ENCODE measurements around the gene VIPR1. TPM values are rescaled to one million over a fixed set of nuclear protein-coding genes. Genes with fewer than 3 reads are reported as not detected.

VIPR1 gene
- total and polyA plus RNA-seq, 2 experiments from 2014 or later: not detected

DNA sequence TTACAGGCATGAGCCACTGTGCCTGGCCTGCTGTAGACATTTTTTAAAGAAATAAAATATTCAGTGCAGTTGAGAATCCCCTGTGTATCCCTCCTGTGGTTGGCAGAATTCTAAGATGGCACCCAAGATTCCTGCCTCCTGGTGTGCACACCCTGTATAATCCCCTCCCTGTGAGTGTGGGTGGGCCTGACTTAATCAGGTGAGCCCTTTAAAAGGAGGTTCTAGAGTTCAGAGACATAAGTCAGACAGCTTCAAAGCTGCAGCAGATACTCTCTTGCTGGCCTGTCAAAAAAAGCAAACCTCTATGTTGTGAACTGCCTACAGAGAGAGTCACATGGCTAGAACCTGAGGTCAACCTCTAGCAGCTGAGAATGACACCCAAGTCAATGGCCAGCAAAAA, 7.0 kb upstream of the VIPR1 start:
- Histone ChIP-seq H2AFZ (no peak overlapping the region), H3K36me3 (ENCODE audit: low read depth) (no peaks in the 10 kb centered on the region), H3K9me3 (ENCODE audit: low read depth) (no peaks in the 10 kb centered on the region), H3K9me2 (ENCODE audit: insufficient read depth) (no peaks in the 10 kb centered on the region), H3K4me2 (ENCODE audit: unreplicated experiment) (no peak overlapping the region), H3K27ac (no peak overlapping the region), H3K9ac (no peak overlapping the region), H3K4me1 (ENCODE audit: insufficient read depth) (no peaks in the 10 kb centered on the region), H4K20me1 (ENCODE audit: insufficient read depth) (no peaks in the 10 kb centered on the region), H3K79me2 (ENCODE audit: insufficient read depth) (no peaks in the 10 kb centered on the region), H3K27me3 (replicated peaks; ENCODE audit: insufficient read depth) (peaks cover 24% of the 10 kb centered on the region), H3F3A (ENCODE audit: insufficient read depth) (no peaks in the 10 kb centered on the region), H3K4me3 (no peak overlapping the region)
- in situ Hi-C loops (cut with MboI): no loop called here
- DNase-seq: no peak
- no peak for TF ChIP-seq EZH2phosphoT487 (IDR thresholded peaks at IDR 0.05; ENCODE audit: insufficient read depth, low read depth)
- TF ChIP-seq EZH2 (IDR thresholded peaks at IDR 0.05; ENCODE audit: insufficient read depth, poor library complexity, severe bottlenecking): no peak

- Histone ChIP-seq H3F3A (ENCODE audit: insufficient read depth) (no peaks in the 10 kb centered on the region), H3K4me1 (ENCODE audit: insufficient read depth) (no peaks in the 10 kb centered on the region), H3K36me3 (ENCODE audit: low read depth) (no peaks in the 10 kb centered on the region), H3K27me3 (replicated peaks; ENCODE audit: insufficient read depth) (peaks cover 38% of the 10 kb centered on the region), H2AFZ (no peak overlapping the region), H3K9me3 (ENCODE audit: low read depth) (no peaks in the 10 kb centered on the region), H3K4me2 (ENCODE audit: unreplicated experiment) (no peak overlapping the region), H3K27ac (no peak overlapping the region), H3K9me2 (ENCODE audit: insufficient read depth) (no peaks in the 10 kb centered on the region), H3K4me3 (no peak overlapping the region), H3K79me2 (ENCODE audit: insufficient read depth) (no peaks in the 10 kb centered on the region), H3K9ac (no peak overlapping the region), H4K20me1 (ENCODE audit: insufficient read depth) (no peaks in the 10 kb centered on the region)
- 51 to 54% methylated on average over 13 of the region's 13 CpGs for WGBS, 2 experiments (ENCODE audit: low coverage in 1 of 2, low lambda C conversion rate in 2 of 2, missing lambda C conversion rate in 2 of 2)
- TF ChIP-seq EZH2 (IDR thresholded peaks at IDR 0.05; ENCODE audit: insufficient read depth, poor library complexity, severe bottlenecking) (no peak), EZH2phosphoT487 (IDR thresholded peaks at IDR 0.05; ENCODE audit: insufficient read depth, low read depth) (no peak)
- in situ Hi-C loops (cut with MboI): no loop called here
- DNase-seq: no peak
These were observed 5.3 kb upstream of the VIPR1 start for GRCh38 chr3:42497009-42497731.

- Histone ChIP-seq H3K27me3 (replicated peaks; ENCODE audit: insufficient read depth) (peaks cover 46% of the 10 kb centered on the region), H3K9me2 (ENCODE audit: insufficient read depth) (no peaks in the 10 kb centered on the region), H3K36me3 (ENCODE audit: low read depth) (no peaks in the 10 kb centered on the region), H3K4me1 (ENCODE audit: insufficient read depth) (no peaks in the 10 kb centered on the region), H3K79me2 (ENCODE audit: insufficient read depth) (no peaks in the 10 kb centered on the region), H3F3A (ENCODE audit: insufficient read depth) (no peaks in the 10 kb centered on the region), H3K4me2 (ENCODE audit: unreplicated experiment) (no peak overlapping the region), H4K20me1 (ENCODE audit: insufficient read depth) (no peaks in the 10 kb centered on the region), H3K4me3 (no peak overlapping the region), H3K27ac (no peak overlapping the region), H3K9me3 (ENCODE audit: low read depth) (no peaks in the 10 kb centered on the region), H3K9ac (no peak overlapping the region), H2AFZ (no peak overlapping the region)
- DNase-seq: no peak
- TF ChIP-seq EZH2 (IDR thresholded peaks at IDR 0.05; ENCODE audit: insufficient read depth, poor library complexity, severe bottlenecking) (no peak), EZH2phosphoT487 (IDR thresholded peaks at IDR 0.05; ENCODE audit: insufficient read depth, low read depth) (no peak)
- 4 to 8% methylated on average over 1 of the region's 1 CpG for WGBS, 2 experiments (ENCODE audit: low coverage in 1 of 2, low lambda C conversion rate in 2 of 2, missing lambda C conversion rate in 2 of 2)
- in situ Hi-C loops (cut with MboI): no loop called here
These were observed 4.4 kb upstream of the VIPR1 start for GRCh38 chr3:42498034-42498433.

DNA sequence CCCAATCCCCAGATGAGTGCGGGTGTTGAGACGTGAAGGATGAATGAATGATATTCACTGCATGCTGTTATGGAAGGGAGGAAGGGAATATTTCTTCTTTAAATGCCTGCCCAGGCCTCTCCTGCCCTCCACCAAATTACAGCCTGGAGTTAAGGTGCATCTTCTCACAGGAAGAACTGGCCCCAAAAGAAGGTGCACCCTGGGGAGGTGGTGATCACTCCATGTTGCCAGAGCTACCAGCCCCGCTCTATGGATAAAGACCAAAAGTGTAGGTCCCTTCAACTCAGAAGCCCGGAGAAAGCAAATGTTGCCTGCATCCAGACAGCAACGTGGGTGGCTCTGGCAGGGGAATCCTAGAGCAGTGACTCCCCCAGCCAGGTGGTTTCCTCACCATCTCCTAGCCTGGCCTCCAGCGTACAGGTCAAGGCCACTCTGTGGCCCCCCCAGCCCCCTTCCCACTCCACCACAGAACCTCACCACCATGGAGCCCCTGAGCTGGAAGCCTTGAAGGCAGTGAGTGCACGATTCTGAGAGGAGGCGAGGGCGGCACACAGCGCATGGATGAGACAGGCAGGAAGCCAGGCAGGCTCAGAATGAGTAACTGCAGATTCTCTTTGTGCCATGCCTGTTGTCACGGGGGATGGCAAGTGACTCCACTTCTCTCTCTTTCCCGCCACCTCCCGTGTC, 3.5 kb upstream of the VIPR1 start:
- Histone ChIP-seq H3K36me3 (ENCODE audit: low read depth) (no peaks in the 10 kb centered on the region), H3K27ac (no peak overlapping the region), H4K20me1 (ENCODE audit: insufficient read depth) (no peaks in the 10 kb centered on the region), H3K79me2 (ENCODE audit: insufficient read depth) (no peaks in the 10 kb centered on the region), H3K9me3 (ENCODE audit: low read depth) (no peaks in the 10 kb centered on the region), H3K9me2 (ENCODE audit: insufficient read depth) (no peaks in the 10 kb centered on the region), H3K4me1 (ENCODE audit: insufficient read depth) (no peaks in the 10 kb centered on the region), H3K4me3 (no peak overlapping the region), H3K27me3 (replicated peaks; ENCODE audit: insufficient read depth) (peaks cover 55% of the 10 kb centered on the region), H3K9ac (no peak overlapping the region), H2AFZ (no peak overlapping the region), H3F3A (ENCODE audit: insufficient read depth) (no peaks in the 10 kb centered on the region), H3K4me2 (ENCODE audit: unreplicated experiment) (no peak overlapping the region)
- TF ChIP-seq EZH2phosphoT487 (IDR thresholded peaks at IDR 0.05; ENCODE audit: insufficient read depth, low read depth) (no peak), EZH2 (IDR thresholded peaks at IDR 0.05; ENCODE audit: insufficient read depth, poor library complexity, severe bottlenecking) (no peak)
- no peak for DNase-seq
- WGBS, 2 experiments (ENCODE audit: low coverage in 1 of 2, low lambda C conversion rate in 2 of 2, missing lambda C conversion rate in 2 of 2): 64 to 70% methylated on average over 13 of the region's 13 CpGs
- in situ Hi-C loops (cut with MboI): no loop called here

Data from GM23248 (cell line).